OCI-LY7 (cell line): Measurements from ENCODE around the gene TIMM10.

Experiments
- EZH2phosphoT487 ChIP-seq: fragments of 200-600 bp; sonication (generic); IDR thresholded peaks from 2 replicates; pipeline ENCODE4 v1.6.1; 2018; ENCODE audit warnings: low read depth, borderline replicate concordance, mild to moderate bottlenecking, mixed run types, antibody characterized with exemption, low read length, moderate library complexity, mixed read lengths
- TF ChIP-seq, protein P1 (sequence below): fragments of 200-600 bp; sonication (generic); conservative IDR thresholded peaks from 2 replicates; pipeline ENCODE4 v1.5.1; 2014; ENCODE audit warnings: mild to moderate bottlenecking, antibody characterized with exemption, low read length, moderate library complexity, mixed read lengths

DNA sequence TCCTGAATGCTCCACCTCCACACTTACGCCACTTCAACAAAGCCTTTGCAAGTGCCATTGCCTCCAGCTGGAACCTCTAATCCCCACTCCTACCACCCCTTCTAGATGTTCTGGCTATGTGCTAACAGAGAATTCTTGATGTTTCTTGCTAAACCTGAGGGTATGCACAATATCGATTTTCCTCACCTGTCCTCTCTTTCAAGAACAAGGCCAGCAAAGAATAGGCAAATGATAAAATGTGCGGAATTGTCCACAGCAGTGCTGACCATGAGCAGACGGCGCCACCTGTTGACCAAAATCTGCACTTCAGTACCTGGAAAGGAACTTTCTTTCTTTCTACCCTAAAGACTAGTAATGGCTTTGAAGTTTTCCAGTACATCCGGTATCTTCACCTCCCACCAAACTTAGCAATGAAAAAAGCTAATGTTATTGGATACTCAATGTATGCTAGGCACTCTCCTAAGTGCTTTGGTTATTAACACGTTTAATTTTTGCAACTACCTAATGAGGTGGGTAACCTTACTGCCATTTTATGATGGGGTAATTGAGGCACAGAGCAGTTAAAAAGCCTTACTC, 3.4 kb downstream of the TIMM10 start:
- TF ChIP-seq, protein P1, sequence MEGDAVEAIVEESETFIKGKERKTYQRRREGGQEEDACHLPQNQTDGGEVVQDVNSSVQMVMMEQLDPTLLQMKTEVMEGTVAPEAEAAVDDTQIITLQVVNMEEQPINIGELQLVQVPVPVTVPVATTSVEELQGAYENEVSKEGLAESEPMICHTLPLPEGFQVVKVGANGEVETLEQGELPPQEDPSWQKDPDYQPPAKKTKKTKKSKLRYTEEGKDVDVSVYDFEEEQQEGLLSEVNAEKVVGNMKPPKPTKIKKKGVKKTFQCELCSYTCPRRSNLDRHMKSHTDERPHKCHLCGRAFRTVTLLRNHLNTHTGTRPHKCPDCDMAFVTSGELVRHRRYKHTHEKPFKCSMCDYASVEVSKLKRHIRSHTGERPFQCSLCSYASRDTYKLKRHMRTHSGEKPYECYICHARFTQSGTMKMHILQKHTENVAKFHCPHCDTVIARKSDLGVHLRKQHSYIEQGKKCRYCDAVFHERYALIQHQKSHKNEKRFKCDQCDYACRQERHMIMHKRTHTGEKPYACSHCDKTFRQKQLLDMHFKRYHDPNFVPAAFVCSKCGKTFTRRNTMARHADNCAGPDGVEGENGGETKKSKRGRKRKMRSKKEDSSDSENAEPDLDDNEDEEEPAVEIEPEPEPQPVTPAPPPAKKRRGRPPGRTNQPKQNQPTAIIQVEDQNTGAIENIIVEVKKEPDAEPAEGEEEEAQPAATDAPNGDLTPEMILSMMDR: peak; percentile 100
- TF ChIP-seq EZH2phosphoT487: no peak
